RKO (cell line): Measurements from ENCODE around the gene RAE1.
A peak's percentile ranks its signal among the peaks of the same experiment; 100 is the strongest.

Experiments used
- DNase-seq: peaks from one replicate; pipeline ENCODE4 v3.0.0-alpha.2; 2016; ENCODE audit warnings: low spot score

The RAE1 gene

GRCh38 chr20:57388953-57389694 is 38.1 kb downstream of the RAE1 start:
- no peak for DNase-seq

GRCh38 chr20:57389695-57390603 is 38.9 kb downstream of the RAE1 start:
- no peak for DNase-seq

- peak; percentile 75 for DNase-seq
These were observed 39.8 kb downstream of the RAE1 start, which contains the start of gene RBM38 for GRCh38 chr20:57390604-57391438. RBM38 (plus strand) TSS chr20:57391396; CDS start chr20:57391582, 186 bp downstream.

GRCh38 chr20:57391439-57392301 is 40.6 kb downstream of the RAE1 start:
- DNase-seq: peak; percentile 62

DNA sequence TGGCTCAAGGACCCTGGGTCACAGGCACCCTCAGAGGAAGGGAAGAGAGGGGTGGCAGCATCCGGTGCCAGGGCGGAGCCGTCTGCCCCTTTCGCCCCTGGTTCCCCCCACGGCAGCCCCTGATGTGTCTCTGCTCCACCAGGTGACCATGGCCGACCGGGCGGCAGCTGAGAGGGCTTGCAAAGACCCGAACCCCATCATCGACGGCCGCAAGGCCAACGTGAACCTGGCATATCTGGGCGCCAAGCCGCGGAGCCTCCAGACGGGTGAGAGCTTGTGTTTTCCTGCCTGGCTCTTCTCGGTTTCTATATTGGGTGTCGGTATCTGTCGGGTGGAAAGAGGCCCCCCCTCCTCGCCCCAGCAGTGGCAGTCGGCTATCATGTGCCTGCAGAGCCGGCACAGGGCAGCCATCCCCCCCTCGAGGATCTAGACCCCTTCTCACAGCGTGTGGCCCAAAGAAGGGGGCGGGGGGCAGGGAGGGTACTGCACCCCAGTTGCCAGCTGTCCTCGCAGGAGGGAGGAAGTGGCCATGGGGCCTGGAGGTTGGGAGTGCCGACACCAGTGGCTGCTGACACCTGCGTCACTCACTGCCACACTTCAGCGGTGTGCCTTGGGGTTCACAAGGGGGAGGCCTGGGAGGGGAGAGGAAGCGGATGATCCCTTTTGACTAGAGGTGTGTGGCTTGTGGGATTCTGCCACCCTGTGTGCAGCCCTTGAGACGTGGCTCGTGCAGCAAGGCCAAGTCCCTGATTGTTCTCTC is 41.6 kb downstream of the RAE1 start:
- peak; percentile 38 for DNase-seq

GRCh38 chr20:57393321-57394120 is 42.5 kb downstream of the RAE1 start:
- no peak for DNase-seq

- no peak for DNase-seq
These were observed 43.3 kb downstream of the RAE1 start for GRCh38 chr20:57394121-57395082.

GRCh38 chr20:57395111-57395966 is 44.3 kb downstream of the RAE1 start:
- no peak for DNase-seq

GRCh38 chr20:57396212-57396983 is 45.3 kb downstream of the RAE1 start:
- DNase-seq: no peak

DNA sequence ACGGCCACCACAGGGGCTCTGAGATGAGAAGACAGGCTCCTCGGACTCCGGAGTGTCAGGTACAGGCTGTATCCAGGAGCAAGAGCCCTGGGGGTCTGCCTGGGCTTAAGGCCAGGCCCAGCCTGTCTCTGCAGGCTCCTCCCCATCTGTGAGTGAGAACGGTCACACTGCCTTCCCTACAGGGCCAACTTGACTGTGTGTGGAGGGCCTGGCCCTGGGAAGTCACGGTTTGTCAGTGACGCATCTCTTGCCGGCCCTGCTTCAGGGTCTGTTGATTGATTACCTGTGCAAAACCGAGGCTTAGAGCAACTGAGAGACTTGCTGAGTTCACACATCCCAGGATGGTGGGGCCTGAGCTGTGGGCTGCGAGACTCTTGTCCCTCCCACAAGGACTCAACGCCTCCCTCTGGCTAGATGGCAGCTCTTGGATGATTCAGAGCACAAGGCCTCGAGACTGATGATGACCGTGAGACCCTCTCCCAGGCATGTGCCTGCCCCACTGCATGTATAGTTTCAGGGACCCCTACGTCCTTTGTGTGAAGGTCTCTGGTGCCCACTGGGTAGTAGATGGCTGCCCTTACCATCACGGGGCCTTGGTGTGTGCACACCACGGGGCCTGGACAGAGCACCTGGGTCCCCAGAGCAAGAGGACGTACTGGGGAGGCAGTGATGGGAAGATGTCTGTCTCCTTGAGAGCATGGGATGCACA is 46.1 kb downstream of the RAE1 start:
- no peak for DNase-seq

GRCh38 chr20:57397693-57398108 is 46.6 kb downstream of the RAE1 start:
- no peak for DNase-seq

DNA sequence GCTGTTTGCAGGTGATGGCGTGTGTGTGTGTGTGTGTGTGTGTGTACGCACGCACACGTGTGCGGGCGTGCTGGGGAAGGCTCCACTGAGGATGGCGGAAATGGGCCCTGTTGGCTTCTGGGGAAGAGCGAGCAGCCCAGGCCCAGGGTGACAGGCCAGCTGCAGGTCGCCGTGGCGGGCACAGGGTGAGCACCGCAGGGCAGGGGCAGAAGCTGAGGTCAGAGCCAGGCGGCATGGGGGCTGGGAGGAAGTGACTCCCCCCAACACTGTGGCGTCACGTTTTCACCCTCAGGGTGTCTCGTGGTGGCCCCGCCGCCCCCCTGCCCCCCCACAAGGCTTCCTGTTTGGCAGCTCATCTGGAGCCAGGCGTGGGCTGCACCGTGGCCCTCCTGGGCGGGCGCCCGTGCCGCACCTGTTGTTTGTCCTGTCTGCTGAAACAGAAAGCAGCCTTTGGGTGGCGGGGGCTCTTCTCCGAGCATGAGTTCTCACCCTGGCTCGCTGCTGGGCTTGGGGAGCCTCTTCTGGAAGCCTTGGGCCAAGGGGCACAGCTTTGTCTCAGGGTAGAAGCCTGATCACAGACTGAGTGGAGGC is 47.3 kb downstream of the RAE1 start:
- no peak for DNase-seq

GRCh38 chr20:57398901-57399535 is 48.0 kb downstream of the RAE1 start:
- DNase-seq: no peak

GRCh38 chr20:57399587-57400155 is 48.6 kb downstream of the RAE1 start:
- DNase-seq: no peak

GRCh38 chr20:57400231-57400701 is 49.2 kb downstream of the RAE1 start:
- no peak for DNase-seq
